Activated naive CD8-positive, alpha-beta T cell treated with anti-CD3 and anti-CD28 coated beads, Interleukin-2, amount 50 U/mL, for 24 hours (primary cell): ENCODE measurements around the gene S100A5.
"Not testable (repeated sequence)": the region's sequence is repeated elsewhere in the genome, so short reads cannot be mapped to it uniquely, and the experiment has no call there.

ENCODE experiments used
- ATAC-seq: fragments of 150-1000 bp; cut with Tn5 transposase; one replicate; pipeline ENCODE4 v1.10.0; 2021
- DNase-seq: peaks from one replicate; pipeline ENCODE4 v3.0.0; 2021
- H3K27ac Mint-ChIP-seq: one replicate; pipeline ENCODE4 v1.8.0; 2021; ENCODE audit warnings: mild to moderate bottlenecking, mixed read lengths
- H3K27me3 Mint-ChIP-seq: one replicate; pipeline ENCODE4 v1.8.0; 2021; ENCODE audit warnings: mixed read lengths
- H3K36me3 Mint-ChIP-seq: one replicate; pipeline ENCODE4 v1.8.0; 2021; ENCODE audit warnings: low read depth, mixed read lengths
- H3K4me1 Mint-ChIP-seq: one replicate; pipeline ENCODE4 v1.8.0; 2021; ENCODE audit warnings: mixed read lengths
- H3K4me3 Mint-ChIP-seq: one replicate; pipeline ENCODE4 v1.8.0; 2021; ENCODE audit warnings: mild to moderate bottlenecking, moderate library complexity, mixed read lengths
- H3K9me3 Mint-ChIP-seq: one replicate; pipeline ENCODE4 v1.8.0; 2021; ENCODE audit warnings: mixed read lengths

Gene S100A5

GRCh38 chr1:153573351-153573750, 32.6 kb upstream of the S100A5 start:
- Mint-ChIP-seq H3K36me3 (no peaks in the 10 kb centered on the region), H3K27ac (peak overlapping the region; percentile 80), H3K9me3 (no peaks in the 10 kb centered on the region), H3K27me3 (peaks cover 22% of the 10 kb centered on the region), H3K4me3 (no peak overlapping the region), H3K4me1 (peaks cover 37% of the 10 kb centered on the region)
- ATAC-seq: no peak
- no peak for DNase-seq

- peak; percentile 87 for ATAC-seq
- peaks cover 16% of the 10 kb centered on the region for H3K27me3 Mint-ChIP-seq
- H3K36me3 Mint-ChIP-seq: no peaks in the 10 kb centered on the region
- H3K9me3 Mint-ChIP-seq: no peaks in the 10 kb centered on the region
- peak; percentile 59 for DNase-seq
- no peak overlapping the region for H3K4me3 Mint-ChIP-seq
- H3K27ac Mint-ChIP-seq: peak overlapping the region; percentile 80
- H3K4me1 Mint-ChIP-seq: peaks cover 45% of the 10 kb centered on the region
Measured at GRCh38 chr1:153572569-153573015, 31.9 kb upstream of the S100A5 start.

GRCh38 chr1:153571706-153572105, 31.0 kb upstream of the S100A5 start:
- Mint-ChIP-seq H3K9me3 (no peaks in the 10 kb centered on the region), H3K27ac (peak overlapping the region; percentile 80), H3K4me3 (no peak overlapping the region), H3K27me3 (peaks cover 10% of the 10 kb centered on the region), H3K4me1 (peaks cover 52% of the 10 kb centered on the region), H3K36me3 (no peaks in the 10 kb centered on the region)
- no peak for ATAC-seq
- no peak for DNase-seq

- ATAC-seq (no peak), DNase-seq (no peak)
- H3K4me3 Mint-ChIP-seq: no peak overlapping the region
- H3K9me3 Mint-ChIP-seq: no peaks in the 10 kb centered on the region
- peaks cover 10% of the 10 kb centered on the region for H3K27me3 Mint-ChIP-seq
- no peaks in the 10 kb centered on the region for H3K36me3 Mint-ChIP-seq
- no peak overlapping the region for H3K27ac Mint-ChIP-seq
- H3K4me1 Mint-ChIP-seq: peaks cover 59% of the 10 kb centered on the region
Measured at GRCh38 chr1:153570874-153571273, 30.1 kb upstream of the S100A5 start.

GRCh38 chr1:153569465-153569864, 28.7 kb upstream of the S100A5 start:
- DNase-seq (no peak), ATAC-seq (no peak)
- H3K4me1 Mint-ChIP-seq: peaks cover 70% of the 10 kb centered on the region
- H3K27ac Mint-ChIP-seq: no peak overlapping the region
- peaks cover 10% of the 10 kb centered on the region for H3K27me3 Mint-ChIP-seq
- H3K36me3 Mint-ChIP-seq: no peaks in the 10 kb centered on the region
- no peak overlapping the region for H3K4me3 Mint-ChIP-seq
- H3K9me3 Mint-ChIP-seq: no peaks in the 10 kb centered on the region

GRCh38 chr1:153568367-153569099, 27.8 kb upstream of the S100A5 start:
- Mint-ChIP-seq H3K4me1 (peaks cover 66% of the 10 kb centered on the region), H3K36me3 (no peaks in the 10 kb centered on the region), H3K9me3 (no peaks in the 10 kb centered on the region), H3K27ac (peak overlapping the region; percentile 90), H3K4me3 (peak overlapping the region; percentile 37), H3K27me3 (peaks cover 10% of the 10 kb centered on the region)
- DNase-seq (peak; percentile 88), ATAC-seq (peak; percentile 9)

GRCh38 chr1:153567621-153568366, 27.1 kb upstream of the S100A5 start:
- DNase-seq (peak; percentile 60), ATAC-seq (peak; percentile 9)

GRCh38 chr1:153566414-153567371, 26.0 kb upstream of the S100A5 start:
- ATAC-seq (peak; percentile 90), DNase-seq (peak; percentile 89)
- H3K4me3 Mint-ChIP-seq: peak overlapping the region; percentile 59
- H3K36me3 Mint-ChIP-seq: no peaks in the 10 kb centered on the region
- no peaks in the 10 kb centered on the region for H3K9me3 Mint-ChIP-seq
- H3K27ac Mint-ChIP-seq: peak overlapping the region; percentile 99
- H3K4me1 Mint-ChIP-seq: peaks cover 47% of the 10 kb centered on the region
- H3K27me3 Mint-ChIP-seq: peaks cover 10% of the 10 kb centered on the region

More at GRCh38 chr1:153567621-153568366, 27.1 kb upstream of the S100A5 start:
- Mint-ChIP-seq H3K27ac (peak overlapping the region; percentile 90), H3K36me3 (no peaks in the 10 kb centered on the region), H3K27me3 (peaks cover 10% of the 10 kb centered on the region), H3K4me3 (peak overlapping the region; percentile 43), H3K4me1 (peaks cover 58% of the 10 kb centered on the region), H3K9me3 (no peaks in the 10 kb centered on the region)

GRCh38 chr1:153565529-153566374, 25.0 kb upstream of the S100A5 start, which contains the start of gene S100A2:
Gene S100A2 (minus strand): TSS chr1:153565844. CDS start chr1:153563877, 1,967 bp downstream.
- Mint-ChIP-seq H3K36me3 (no peaks in the 10 kb centered on the region), H3K4me1 (peaks cover 44% of the 10 kb centered on the region), H3K27me3 (peaks cover 7% of the 10 kb centered on the region), H3K27ac (peak within 1 kb of the TSS; percentile 99), H3K4me3 (peak within 1 kb of the TSS; percentile 68), H3K9me3 (no peaks in the 10 kb centered on the region)
- ATAC-seq (peak; percentile 83), DNase-seq (peak; percentile 64)

- Mint-ChIP-seq H3K27me3 (peaks cover 3% of the 10 kb centered on the region), H3K36me3 (no peaks in the 10 kb centered on the region), H3K4me1 (peaks cover 39% of the 10 kb centered on the region), H3K9me3 (no peaks in the 10 kb centered on the region), H3K4me3 (no peak overlapping the region), H3K27ac (no peak overlapping the region)
- DNase-seq (no peak), ATAC-seq (no peak)
Measured at GRCh38 chr1:153563991-153564390, 23.3 kb upstream of the S100A5 start.

- Mint-ChIP-seq H3K9me3 (no peaks in the 10 kb centered on the region), H3K27me3 (no peaks in the 10 kb centered on the region), H3K4me3 (no peak overlapping the region), H3K4me1 (peaks cover 35% of the 10 kb centered on the region), H3K36me3 (no peaks in the 10 kb centered on the region), H3K27ac (no peak overlapping the region)
- no peak for DNase-seq
- ATAC-seq: no peak
Measured at GRCh38 chr1:153563483-153563901, 22.8 kb upstream of the S100A5 start.

GRCh38 chr1:153562021-153562420, 21.3 kb upstream of the S100A5 start:
- not testable (repeated sequence) for DNase-seq, H3K9me3 Mint-ChIP-seq, H3K4me3 Mint-ChIP-seq, H3K27ac Mint-ChIP-seq, ATAC-seq, H3K36me3 Mint-ChIP-seq, H3K27me3 Mint-ChIP-seq
- H3K4me1 Mint-ChIP-seq: peaks cover 21% of the 10 kb centered on the region

GRCh38 chr1:153561466-153561985, 20.8 kb upstream of the S100A5 start:
- DNase-seq: no peak
- Mint-ChIP-seq H3K9me3 (no peaks in the 10 kb centered on the region), H3K27ac (no peak overlapping the region), H3K36me3 (no peaks in the 10 kb centered on the region), H3K4me1 (peaks cover 16% of the 10 kb centered on the region), H3K4me3 (no peak overlapping the region), H3K27me3 (no peaks in the 10 kb centered on the region)
- no peak for ATAC-seq
